GM23248 (cell line): ENCODE data around the gene BHLHE23.

Experiments
- EZH2 ChIP-seq: fragments of 200-600 bp; sonication (generic); IDR thresholded peaks from 2 replicates; pipeline ENCODE4 v1.6.1; 2018; ENCODE audit warnings: antibody characterized with exemption, mild to moderate bottlenecking; ENCODE audit not compliant: insufficient read depth, poor library complexity, severe bottlenecking
- EZH2phosphoT487 ChIP-seq: fragments of 200-600 bp; sonication (generic); IDR thresholded peaks from 2 replicates; pipeline ENCODE4 v1.6.1; 2018; ENCODE audit warnings: antibody characterized with exemption, moderate library complexity, mild to moderate bottlenecking, low read depth; ENCODE audit not compliant: insufficient read depth

DNA sequence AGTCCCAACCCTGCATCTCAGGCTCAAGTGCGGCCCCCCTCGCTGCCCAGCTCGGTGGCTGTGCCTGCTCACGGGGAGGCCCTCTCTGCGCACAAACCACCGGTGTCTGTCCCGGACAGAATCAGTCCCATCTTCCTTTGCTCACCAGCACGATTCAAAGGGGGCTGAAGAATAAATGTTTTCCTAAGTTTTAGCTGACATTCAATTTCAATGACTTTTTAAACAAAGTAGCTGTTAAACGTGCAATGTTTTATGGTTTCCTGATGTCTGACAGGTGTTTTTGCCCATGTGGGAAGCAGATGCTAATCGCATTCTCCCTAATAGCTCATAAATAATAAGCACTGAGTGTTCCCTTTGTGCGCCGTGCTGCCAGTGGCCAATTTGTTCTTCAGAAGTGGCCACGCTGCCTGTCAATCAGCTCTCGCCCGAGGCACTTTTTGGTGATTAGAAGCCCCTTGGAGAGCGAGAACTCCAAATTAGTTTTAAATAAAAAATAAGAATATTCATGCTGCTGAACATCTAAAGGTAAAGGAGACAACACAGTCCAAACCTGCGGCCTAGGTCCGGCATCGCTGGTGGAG is 26.3 kb downstream of the BHLHE23 start:
- TF ChIP-seq EZH2 (no peak), EZH2phosphoT487 (no peak)
